ENCODE results near the gene KRTAP5-1. TPM values are rescaled to one million over a fixed set of nuclear protein-coding genes. Genes with fewer than 3 reads are reported as not detected.

Gene KRTAP5-1
- total RNA-seq, 4 donors from 2014 or later = not detected

DNA sequence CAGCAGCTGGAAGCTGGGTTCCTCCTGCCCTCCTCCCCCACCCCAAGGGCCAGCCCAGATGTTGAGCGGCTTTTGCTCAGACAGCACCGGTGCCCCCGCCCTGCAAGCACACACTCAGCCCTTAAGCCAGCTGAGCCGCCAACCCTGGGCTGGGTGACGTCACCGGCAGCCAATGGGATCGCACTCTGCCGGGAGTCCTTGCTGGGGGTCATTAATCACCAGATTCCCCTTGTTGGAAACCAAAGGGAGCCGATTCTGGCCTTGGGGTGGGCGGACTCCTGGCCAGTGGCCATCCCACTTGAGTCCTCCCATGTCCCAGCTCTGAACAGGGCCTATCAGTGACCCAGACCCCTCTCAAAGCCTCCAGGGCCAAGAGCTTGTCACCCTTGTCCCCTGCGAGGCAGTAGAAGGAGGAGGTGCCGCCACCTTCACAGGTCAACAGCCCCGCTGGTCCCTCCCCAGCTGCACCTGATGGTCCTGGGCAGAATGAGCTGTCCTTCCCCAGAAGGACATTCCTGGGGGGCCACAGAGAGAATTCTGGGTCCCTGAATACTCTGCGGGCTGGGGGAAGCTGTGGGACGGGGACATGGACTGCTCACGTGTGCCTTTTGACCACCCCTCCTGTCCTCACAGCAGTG, 20.4 kb downstream of the KRTAP5-1 start:
- no peaks in the 10 kb centered on the region for H3K27me3 ChIP-seq
- peak overlapping the region; percentile 51 to 82 (median 61) for H3K27ac ChIP-seq (replicated peaks in 1 of 4)
- H3K4me3 ChIP-seq = peak overlapping the region in 1 of 4 donors; percentile 7
- no peak for DNase-seq (ENCODE audit: extremely low spot score)
- H3K36me3 ChIP-seq = peaks cover 0 to 54% (median 32%) of the 10 kb centered on the region in 4 donors
- H3K9me3 ChIP-seq = no peaks in the 10 kb centered on the region
- peaks cover 42 to 82% (median 52%) of the 10 kb centered on the region in 4 donors for H3K4me1 ChIP-seq
- no peak for TF ChIP-seq POLR2A (IDR thresholded peaks at IDR 0.05; ENCODE audit: low read depth)
- no peak for TF ChIP-seq EP300 (IDR thresholded peaks at IDR 0.05)
- peak; percentile 30 to 68 for TF ChIP-seq POLR2AphosphoS5 (IDR thresholded peaks at IDR 0.05)
- TF ChIP-seq, protein P1, sequence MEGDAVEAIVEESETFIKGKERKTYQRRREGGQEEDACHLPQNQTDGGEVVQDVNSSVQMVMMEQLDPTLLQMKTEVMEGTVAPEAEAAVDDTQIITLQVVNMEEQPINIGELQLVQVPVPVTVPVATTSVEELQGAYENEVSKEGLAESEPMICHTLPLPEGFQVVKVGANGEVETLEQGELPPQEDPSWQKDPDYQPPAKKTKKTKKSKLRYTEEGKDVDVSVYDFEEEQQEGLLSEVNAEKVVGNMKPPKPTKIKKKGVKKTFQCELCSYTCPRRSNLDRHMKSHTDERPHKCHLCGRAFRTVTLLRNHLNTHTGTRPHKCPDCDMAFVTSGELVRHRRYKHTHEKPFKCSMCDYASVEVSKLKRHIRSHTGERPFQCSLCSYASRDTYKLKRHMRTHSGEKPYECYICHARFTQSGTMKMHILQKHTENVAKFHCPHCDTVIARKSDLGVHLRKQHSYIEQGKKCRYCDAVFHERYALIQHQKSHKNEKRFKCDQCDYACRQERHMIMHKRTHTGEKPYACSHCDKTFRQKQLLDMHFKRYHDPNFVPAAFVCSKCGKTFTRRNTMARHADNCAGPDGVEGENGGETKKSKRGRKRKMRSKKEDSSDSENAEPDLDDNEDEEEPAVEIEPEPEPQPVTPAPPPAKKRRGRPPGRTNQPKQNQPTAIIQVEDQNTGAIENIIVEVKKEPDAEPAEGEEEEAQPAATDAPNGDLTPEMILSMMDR (IDR thresholded peaks at IDR 0.05) = no peak
- 24% methylated on average over 5 of the region's 16 CpGs for WGBS
- intact Hi-C loops (cut with DNase I) = no loop called here

DNA sequence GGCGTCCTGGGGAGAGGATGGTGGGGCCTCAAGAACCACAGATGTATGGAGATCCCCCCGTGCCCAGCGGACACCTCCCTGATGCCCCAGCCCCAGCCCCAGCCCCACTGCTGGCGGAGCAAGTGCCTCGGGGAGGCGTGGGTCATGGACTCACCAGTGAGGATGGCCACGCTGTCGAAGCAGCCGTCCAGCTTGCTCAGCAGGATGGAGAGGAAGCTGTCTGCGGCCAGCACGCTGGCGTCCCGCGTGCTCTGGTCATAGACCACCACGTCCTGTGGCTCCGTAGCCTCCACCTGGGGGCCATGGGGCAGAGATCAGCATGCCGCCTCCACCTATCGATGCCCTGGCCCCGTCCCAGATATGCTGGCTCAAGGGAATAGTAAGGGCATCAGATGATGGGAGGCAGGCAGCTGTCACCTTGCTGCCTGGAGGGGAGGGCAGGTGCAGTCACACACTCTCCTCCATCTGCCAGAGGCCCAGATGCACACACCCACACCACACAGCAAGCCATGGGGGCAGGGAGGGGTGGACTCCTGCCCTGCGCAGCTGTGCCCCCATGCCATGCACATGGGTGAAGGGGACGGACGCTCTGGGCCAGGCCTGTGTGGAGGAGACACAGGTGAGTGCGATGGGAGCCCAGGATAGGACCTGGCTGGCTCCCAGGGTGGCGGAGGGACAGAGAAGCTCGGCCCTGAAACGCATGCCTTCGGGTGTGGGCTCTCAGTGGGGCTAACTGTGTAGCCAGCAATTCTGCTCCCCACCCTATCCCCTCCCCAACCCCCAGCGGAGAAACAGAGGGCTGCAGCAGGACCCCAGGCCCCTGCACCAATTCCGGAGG, 21.2 kb downstream of the KRTAP5-1 start:
- Histone ChIP-seq H3K27me3 (no peaks in the 10 kb centered on the region), H3K9me3 (no peaks in the 10 kb centered on the region), H3K36me3 (peaks cover 0 to 54% (median 32%) of the 10 kb centered on the region in 4 donors), H3K27ac (replicated peaks in 1 of 4) (peak overlapping the region; percentile 51 to 82 (median 61)), H3K4me3 (no peak overlapping the region), H3K4me1 (peaks cover 46 to 82% (median 53%) of the 10 kb centered on the region in 4 donors)
- 100% methylated on average over 6 of the region's 29 CpGs for WGBS
- TF ChIP-seq, protein P1 (IDR thresholded peaks at IDR 0.05) = no peak
- no peak for TF ChIP-seq POLR2AphosphoS5 (IDR thresholded peaks at IDR 0.05)
- TF ChIP-seq POLR2A (IDR thresholded peaks at IDR 0.05; ENCODE audit: low read depth) = no peak
- TF ChIP-seq EP300 (IDR thresholded peaks at IDR 0.05) = no peak
- intact Hi-C loops (cut with DNase I) = no loop called here
- no peak for DNase-seq (ENCODE audit: extremely low spot score)

DNA sequence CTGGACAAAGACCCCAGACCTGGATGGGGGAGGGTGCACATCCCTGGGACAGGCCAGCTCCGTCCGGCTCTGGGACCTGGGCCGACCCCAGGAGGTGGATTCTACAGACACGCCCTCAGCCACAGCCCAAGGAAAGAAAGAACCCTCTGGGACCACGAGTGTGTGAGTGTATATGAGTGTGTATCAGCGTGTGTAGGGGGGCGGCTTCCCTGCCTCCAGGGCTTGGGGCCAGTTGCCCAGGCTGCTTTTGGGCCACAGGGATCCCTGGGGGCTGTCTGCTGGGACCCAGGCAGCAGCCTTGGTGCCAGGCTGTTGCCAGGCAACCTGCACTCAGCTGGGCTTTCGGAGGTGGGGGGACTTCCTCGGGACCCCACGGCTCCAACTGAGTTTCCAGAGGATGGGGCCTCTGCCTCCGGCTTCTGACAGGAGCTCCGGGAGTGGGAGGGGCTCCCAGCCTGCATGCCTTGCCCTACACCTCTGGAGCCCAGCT, 21.9 kb downstream of the KRTAP5-1 start:
- Histone ChIP-seq H3K4me1 (peaks cover 46 to 82% (median 53%) of the 10 kb centered on the region in 4 donors), H3K27me3 (no peaks in the 10 kb centered on the region), H3K27ac (replicated peaks in 1 of 4) (peak overlapping the region in 1 of 4 donors; percentile 82), H3K9me3 (no peaks in the 10 kb centered on the region), H3K36me3 (peaks cover 0 to 54% (median 32%) of the 10 kb centered on the region in 4 donors), H3K4me3 (no peak overlapping the region)
- intact Hi-C loops (cut with DNase I) = no loop called here
- TF ChIP-seq, protein P1 (IDR thresholded peaks at IDR 0.05) = no peak
- TF ChIP-seq EP300 (IDR thresholded peaks at IDR 0.05) (no peak), POLR2A (IDR thresholded peaks at IDR 0.05; ENCODE audit: low read depth) (no peak), POLR2AphosphoS5 (IDR thresholded peaks at IDR 0.05) (no peak)
- WGBS = 72% methylated on average over 9 of the region's 12 CpGs
- DNase-seq (ENCODE audit: extremely low spot score) = no peak

DNA sequence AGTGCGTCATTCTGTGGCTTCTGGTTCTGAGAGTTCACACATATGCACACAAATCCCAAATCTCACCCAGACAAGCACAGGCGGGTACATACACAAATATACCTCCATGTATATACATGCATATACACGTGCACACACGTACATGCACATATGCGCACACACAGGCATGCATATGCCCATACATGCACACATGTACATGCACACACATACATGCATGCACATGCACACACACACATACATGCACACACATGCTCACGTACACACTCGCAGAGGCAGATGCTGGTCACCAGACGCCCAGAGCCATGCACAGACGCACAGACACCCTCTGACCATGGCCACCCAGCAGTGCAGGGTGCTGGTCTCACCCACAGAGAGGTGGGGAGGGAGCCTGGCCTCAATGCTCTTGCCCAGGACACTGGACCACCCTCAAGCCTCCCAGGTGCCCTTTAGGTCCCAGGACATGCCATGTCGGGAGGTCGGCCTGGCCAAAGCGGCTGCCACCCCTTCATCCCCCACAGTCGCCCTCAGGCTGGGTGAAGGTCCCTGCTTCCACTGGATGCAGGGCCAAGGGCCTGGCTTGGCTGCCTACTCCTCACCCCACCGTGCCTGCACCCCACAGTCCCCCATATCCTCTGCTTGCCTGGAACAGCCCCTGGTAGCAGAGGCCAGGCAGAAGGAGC, 22.5 kb downstream of the KRTAP5-1 start:
- H3K36me3 ChIP-seq = peaks cover 0 to 60% (median 33%) of the 10 kb centered on the region in 4 donors

More for the DNA sequence above, 22.5 kb downstream of the KRTAP5-1 start:
- Histone ChIP-seq H3K4me1 (peaks cover 47 to 82% (median 55%) of the 10 kb centered on the region in 4 donors), H3K27ac (replicated peaks in 1 of 4) (peak overlapping the region in 1 of 4 donors; percentile 82), H3K27me3 (no peaks in the 10 kb centered on the region), H3K4me3 (no peak overlapping the region), H3K9me3 (no peaks in the 10 kb centered on the region)
- intact Hi-C loops (cut with DNase I) = no loop called here
- no peak for DNase-seq (ENCODE audit: extremely low spot score)
- TF ChIP-seq EP300 (IDR thresholded peaks at IDR 0.05) (no peak), POLR2A (IDR thresholded peaks at IDR 0.05; ENCODE audit: low read depth) (no peak), POLR2AphosphoS5 (IDR thresholded peaks at IDR 0.05) (no peak)
- TF ChIP-seq, protein P1 (IDR thresholded peaks at IDR 0.05) = no peak
- 92% methylated on average over 13 of the region's 14 CpGs for WGBS
